Measurements from ENCODE around the gene ALDOB. TPM values are rescaled to one million over a fixed set of nuclear protein-coding genes. Genes with fewer than 3 reads are reported as not detected.

The ALDOB gene
- total and polyA plus RNA-seq, 2 of the 8 experiments (the other 6 are each of a cell fraction or from before 2014, with no cell fraction given), result not detected

- no peak overlapping the region for H3K23ac ChIP-seq (ENCODE audit: insufficient read length)
- H3K4ac ChIP-seq (replicated peaks; ENCODE audit: insufficient read length, low read depth, low read length), result no peak overlapping the region
- H3K79me2 ChIP-seq (ENCODE audit: control insufficient read depth in 1 of 2, insufficient read depth in 2 of 2, low read length in 2 of 2), result no peaks in the 10 kb centered on the region
- no peaks in the 10 kb centered on the region for H3K23me2 ChIP-seq (ENCODE audit: low read depth, low read length)
- H3K4me3 ChIP-seq (ENCODE audit: extremely low read depth in 1 of 4, insufficient read depth in 2 of 4, low read depth in 3 of 4, low read length in 4 of 4), result no peak overlapping the region
- no peak overlapping the region for H4K8ac ChIP-seq (ENCODE audit: extremely low read depth, insufficient read depth, low read length)
- POLR2A ChIA-PET (ENCODE audit: partially characterized antibody), result interaction anchor here (0.7 to 1.9 kb wide), 3 partner anchors 11 to 63 kb away, joined by 3 to 8 read pairs (median 3); partner anchors contain the start of gene RNF20
- TF ChIP-seq SIRT6 (IDR thresholded peaks at IDR 0.05; ENCODE audit: low read length) (no peak), HDAC6 (IDR thresholded peaks at IDR 0.05; ENCODE audit: low read depth, low read length) (no peak)
- TF ChIP-seq, protein P1, sequence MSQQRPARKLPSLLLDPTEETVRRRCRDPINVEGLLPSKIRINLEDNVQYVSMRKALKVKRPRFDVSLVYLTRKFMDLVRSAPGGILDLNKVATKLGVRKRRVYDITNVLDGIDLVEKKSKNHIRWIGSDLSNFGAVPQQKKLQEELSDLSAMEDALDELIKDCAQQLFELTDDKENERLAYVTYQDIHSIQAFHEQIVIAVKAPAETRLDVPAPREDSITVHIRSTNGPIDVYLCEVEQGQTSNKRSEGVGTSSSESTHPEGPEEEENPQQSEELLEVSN (IDR thresholded peaks at IDR 0.05), result no peak
- H3K27ac ChIP-seq (ENCODE audit: low read depth, low read length), result no peak overlapping the region
- no peak overlapping the region for H2BK5ac ChIP-seq (ENCODE audit: low read depth, low read length)
- H4K20me1 ChIP-seq (replicated peaks in 1 of 2; ENCODE audit: control insufficient read depth in 1 of 2, insufficient read depth in 2 of 2, low read length in 2 of 2), result no peaks in the 10 kb centered on the region
- WGBS, 2 experiments (ENCODE audit: extremely low coverage in 1 of 2, insufficient coverage in 1 of 2, insufficient read length in 1 of 2, insufficient replicate concordance in 2 of 2, low coverage in 1 of 2, low lambda C conversion rate in 2 of 2, missing lambda C conversion rate in 1 of 2), result 91% methylated on average over 3 of the region's 3 CpGs; no CpG with 5 or more reads in 1 of the 2 experiments
- H3K56ac ChIP-seq (replicated peaks; ENCODE audit: insufficient read length, low read depth, low read length), result no peak overlapping the region
- FAIRE-seq (no peak), DNase-seq (ENCODE audit: low read depth in 1 of 2, low spot score in 2 of 2) (no peak)
- H4K91ac ChIP-seq (replicated peaks; ENCODE audit: insufficient read length, low read length), result no peak overlapping the region
- H2AFZ ChIP-seq (ENCODE audit: low read length), result no peak overlapping the region
- H3K79me1 ChIP-seq (ENCODE audit: low read depth, low read length), result no peaks in the 10 kb centered on the region; the same call in 1 of the 2 replicates
- no peak overlapping the region for H2BK20ac ChIP-seq (ENCODE audit: low read length)
- H3K4me1 ChIP-seq (replicated peaks in 1 of 4; ENCODE audit: control insufficient read depth in 3 of 4, insufficient read depth in 4 of 4, low read length in 3 of 4), result peaks cover 0 to 4% (median 0%) of the 10 kb centered on the region in 4 experiments; a peak in 3 of 7 replicates
- H3K9ac ChIP-seq (replicated peaks in 1 of 4; ENCODE audit: extremely low read depth in 1 of 4, low read depth in 3 of 4, low read length in 3 of 4), result no peak overlapping the region
- peaks cover 5 to 16% (median 11%) of the 10 kb centered on the region in 4 experiments; a peak in 7 of 8 replicates for H3K36me3 ChIP-seq (ENCODE audit: control insufficient read depth in 2 of 4, insufficient read depth in 4 of 4, low read length in 3 of 4)
- H3K18ac ChIP-seq (ENCODE audit: extremely low read depth, low read length), result no peak overlapping the region
- no peak overlapping the region for H4K5ac ChIP-seq (ENCODE audit: insufficient read length, low read depth, low read length)
- CTCF ChIA-PET (ENCODE audit: partially characterized antibody), result interaction anchor here (0.9 to 12.5 kb wide), 4 partner anchors 12 to 16 kb away, joined by 3 to 122 read pairs (median 40); a partner anchor contains a TSS
- no peak overlapping the region for H2BK120ac ChIP-seq (replicated peaks; ENCODE audit: low read depth, low read length)
- no peak overlapping the region for H2AK5ac ChIP-seq (ENCODE audit: low read depth, low read length)
- no peak overlapping the region for H2BK15ac ChIP-seq (ENCODE audit: low read length)
- H2BK12ac ChIP-seq (ENCODE audit: low read depth, low read length), result no peak overlapping the region
- H3K27me3 ChIP-seq (replicated peaks in 1 of 4; ENCODE audit: control insufficient read depth in 3 of 4, extremely low read depth in 1 of 4, insufficient read depth in 3 of 4, low read length in 3 of 4), result no peaks in the 10 kb centered on the region
- no peak overlapping the region for H3K4me2 ChIP-seq (ENCODE audit: insufficient read depth in 1 of 2, low read depth in 2 of 2, low read length in 2 of 2)
- H3K9me3 ChIP-seq (ENCODE audit: insufficient read depth in 2 of 2, low read depth in 1 of 2, low read length in 1 of 2), result no peaks in the 10 kb centered on the region
- no peak overlapping the region for H3K14ac ChIP-seq (ENCODE audit: insufficient read length)
These were observed 35.4 kb upstream of the ALDOB start for GRCh38 chr9:101470929-101471328.
